GM13977 (cell line): ENCODE data around the gene COMTD1.

Experiments
- DNase-seq: peaks from one replicate; pipeline ENCODE4 v3.0.0; 2012; ENCODE audit warnings: low spot score
- in situ Hi-C: fragments of 300-500 bp; cut with MboI; formaldehyde crosslinking; loops from one replicate; pipeline ENCODE4 v1.12.0; 2022; ENCODE audit warnings: low sequenced_read_pairs, low pct_unique_long_range_greater_than_20kb, mixed read lengths, inconsistent platforms; ENCODE audit not compliant: unreplicated experiment
- TF ChIP-seq, protein P1 (sequence below): IDR thresholded peaks from 2 replicates; pipeline ENCODE4 v1.5.1; 2012; ENCODE audit warnings: mild to moderate bottlenecking, control low read depth; ENCODE audit not compliant: insufficient read depth; ENCODE audit errors: extremely low read depth, missing control alignments

Gene COMTD1

DNA sequence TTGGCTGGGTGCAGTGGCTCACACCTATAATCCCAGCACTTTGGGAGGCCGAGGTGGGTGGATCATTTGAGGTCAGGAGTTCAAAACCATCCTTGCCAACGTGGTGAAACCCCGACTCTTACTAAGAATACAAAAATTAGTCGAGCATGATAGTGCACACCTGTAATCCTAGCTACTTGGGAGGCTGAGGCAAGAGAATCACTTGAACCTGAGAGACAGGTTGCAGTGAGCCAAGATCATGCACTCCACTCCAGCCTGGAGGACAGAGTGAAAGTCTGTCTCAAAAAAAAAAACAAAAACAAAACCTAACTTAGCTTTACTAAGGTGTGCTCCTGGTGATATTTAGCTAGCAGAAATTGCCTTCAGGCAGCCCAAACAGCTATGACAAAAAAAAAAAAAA lies 49.4 kb downstream of the COMTD1 start:
- TF ChIP-seq, protein P1, sequence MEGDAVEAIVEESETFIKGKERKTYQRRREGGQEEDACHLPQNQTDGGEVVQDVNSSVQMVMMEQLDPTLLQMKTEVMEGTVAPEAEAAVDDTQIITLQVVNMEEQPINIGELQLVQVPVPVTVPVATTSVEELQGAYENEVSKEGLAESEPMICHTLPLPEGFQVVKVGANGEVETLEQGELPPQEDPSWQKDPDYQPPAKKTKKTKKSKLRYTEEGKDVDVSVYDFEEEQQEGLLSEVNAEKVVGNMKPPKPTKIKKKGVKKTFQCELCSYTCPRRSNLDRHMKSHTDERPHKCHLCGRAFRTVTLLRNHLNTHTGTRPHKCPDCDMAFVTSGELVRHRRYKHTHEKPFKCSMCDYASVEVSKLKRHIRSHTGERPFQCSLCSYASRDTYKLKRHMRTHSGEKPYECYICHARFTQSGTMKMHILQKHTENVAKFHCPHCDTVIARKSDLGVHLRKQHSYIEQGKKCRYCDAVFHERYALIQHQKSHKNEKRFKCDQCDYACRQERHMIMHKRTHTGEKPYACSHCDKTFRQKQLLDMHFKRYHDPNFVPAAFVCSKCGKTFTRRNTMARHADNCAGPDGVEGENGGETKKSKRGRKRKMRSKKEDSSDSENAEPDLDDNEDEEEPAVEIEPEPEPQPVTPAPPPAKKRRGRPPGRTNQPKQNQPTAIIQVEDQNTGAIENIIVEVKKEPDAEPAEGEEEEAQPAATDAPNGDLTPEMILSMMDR: no peak
- no peak for DNase-seq
- in situ Hi-C loops: no loop called here
